Breast epithelium (tissue), 3 donors: ENCODE measurements around the gene HPCAL1.

Experiments
- POLR2A ChIP-seq: fragments of 450-650 bp; IDR thresholded peaks from one replicate; pipeline ENCODE4 v1.6.1; 2016; ENCODE audit warnings: antibody characterized with exemption, mild to moderate bottlenecking, moderate library complexity
- POLR2AphosphoS5 ChIP-seq, 3 donors: sonication (generic); formaldehyde crosslinking; IDR thresholded peaks; one replicate each; pipeline ENCODE4 v1.6.1; 2017; ENCODE audit warnings: antibody characterized with exemption in 3 of 3
- TF ChIP-seq, protein P1 (sequence below), 3 donors: fragments of 450-650 bp; IDR thresholded peaks; one replicate each; pipeline ENCODE4 v1.5.1; 2016 to 2017; ENCODE audit warnings: antibody characterized with exemption in 3 of 3, mild to moderate bottlenecking in 3 of 3, moderate library complexity in 3 of 3

DNA sequence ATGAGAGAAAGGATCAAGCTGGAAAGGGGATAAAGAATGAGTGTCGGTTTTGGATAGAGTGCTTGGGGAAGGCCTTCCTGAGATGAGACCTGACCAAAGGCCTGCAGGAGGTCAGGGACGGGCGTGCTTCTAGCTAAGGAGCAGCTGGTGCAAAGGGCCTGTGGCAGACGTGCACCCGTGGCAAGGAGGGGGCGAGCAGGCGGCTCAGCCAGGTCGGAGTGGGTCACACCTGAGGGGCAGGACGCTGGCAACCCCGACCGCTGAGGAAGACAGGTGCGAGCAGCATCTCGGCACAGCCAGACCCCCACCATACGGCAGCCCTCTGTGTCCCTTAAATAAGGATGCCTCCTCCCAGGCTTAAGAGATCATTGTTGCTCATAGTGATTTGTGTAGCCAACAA, 97.3 kb downstream of the HPCAL1 start:
- TF ChIP-seq, protein P1, sequence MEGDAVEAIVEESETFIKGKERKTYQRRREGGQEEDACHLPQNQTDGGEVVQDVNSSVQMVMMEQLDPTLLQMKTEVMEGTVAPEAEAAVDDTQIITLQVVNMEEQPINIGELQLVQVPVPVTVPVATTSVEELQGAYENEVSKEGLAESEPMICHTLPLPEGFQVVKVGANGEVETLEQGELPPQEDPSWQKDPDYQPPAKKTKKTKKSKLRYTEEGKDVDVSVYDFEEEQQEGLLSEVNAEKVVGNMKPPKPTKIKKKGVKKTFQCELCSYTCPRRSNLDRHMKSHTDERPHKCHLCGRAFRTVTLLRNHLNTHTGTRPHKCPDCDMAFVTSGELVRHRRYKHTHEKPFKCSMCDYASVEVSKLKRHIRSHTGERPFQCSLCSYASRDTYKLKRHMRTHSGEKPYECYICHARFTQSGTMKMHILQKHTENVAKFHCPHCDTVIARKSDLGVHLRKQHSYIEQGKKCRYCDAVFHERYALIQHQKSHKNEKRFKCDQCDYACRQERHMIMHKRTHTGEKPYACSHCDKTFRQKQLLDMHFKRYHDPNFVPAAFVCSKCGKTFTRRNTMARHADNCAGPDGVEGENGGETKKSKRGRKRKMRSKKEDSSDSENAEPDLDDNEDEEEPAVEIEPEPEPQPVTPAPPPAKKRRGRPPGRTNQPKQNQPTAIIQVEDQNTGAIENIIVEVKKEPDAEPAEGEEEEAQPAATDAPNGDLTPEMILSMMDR (IDR thresholded peaks at IDR 0.05), result no peak
- no peak for TF ChIP-seq POLR2AphosphoS5 (IDR thresholded peaks at IDR 0.05)
- TF ChIP-seq POLR2A, result no peak
